ENCODE measurements around the gene DUSP9. TPM values are rescaled to one million over a fixed set of nuclear protein-coding genes. Genes with fewer than 3 reads are reported as not detected.

The DUSP9 gene
- total RNA-seq, 2 experiments from 2014 or later = 0.36 TPM; not detected in 1

DNA sequence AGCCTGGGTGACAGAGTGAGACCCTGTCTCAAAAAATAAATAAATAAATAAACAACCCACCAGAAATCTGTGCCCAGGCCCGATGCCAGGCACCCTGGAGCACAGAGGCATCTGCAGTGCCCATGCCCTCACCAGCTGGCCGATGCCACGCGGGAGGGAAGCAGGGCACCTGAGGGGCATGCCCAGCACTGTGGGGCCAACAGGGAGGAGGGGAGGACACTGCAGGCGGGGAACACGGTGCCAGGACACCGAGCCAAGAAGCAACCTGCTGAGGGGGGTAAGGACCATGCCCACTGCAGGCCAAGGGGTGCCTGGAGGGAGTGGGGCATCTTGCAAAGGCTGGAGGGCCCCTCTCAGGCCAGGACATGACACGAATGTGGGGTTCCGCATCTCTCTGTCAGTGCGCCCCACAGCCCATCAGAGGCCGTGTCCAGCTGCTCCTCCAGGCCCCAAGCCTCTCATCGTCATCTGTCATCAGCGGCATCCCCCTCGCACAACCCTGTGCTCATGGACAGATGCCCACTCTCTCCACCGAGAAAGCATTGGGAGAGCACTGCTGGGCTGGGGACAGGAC is 13.3 kb upstream of the DUSP9 start:
- CTCF ChIA-PET = no interaction called here

DNA sequence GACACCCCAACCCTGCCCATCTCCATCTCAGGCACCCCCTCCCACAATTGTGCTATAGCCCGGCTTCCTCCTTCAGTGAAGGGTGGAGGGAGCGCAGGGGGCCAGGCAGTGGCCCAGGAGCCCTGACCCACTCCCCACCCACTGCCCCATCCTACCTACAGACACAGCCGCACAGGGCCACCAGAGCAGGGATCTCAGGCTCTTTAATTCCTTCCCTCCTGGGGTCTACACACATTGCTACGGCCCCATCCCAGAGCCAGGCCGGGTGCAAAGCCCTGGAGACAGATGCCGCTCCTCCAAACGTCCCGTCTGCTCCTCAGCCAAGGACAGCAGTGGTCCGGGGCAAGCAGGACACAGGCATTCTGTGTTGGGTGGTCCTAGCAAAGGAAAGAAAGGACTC is 12.8 kb upstream of the DUSP9 start:
- CTCF ChIA-PET = no interaction called here
- H3K36me3 Mint-ChIP-seq (ENCODE audit: low read depth) = no peaks in the 10 kb centered on the region
- H3K4me1 Mint-ChIP-seq (ENCODE audit: low read depth) = no peaks in the 10 kb centered on the region
- H3K4me3 Mint-ChIP-seq = no peak overlapping the region
- H3K27ac Mint-ChIP-seq = no peak overlapping the region
- H3K27me3 Mint-ChIP-seq (ENCODE audit: low read depth) = no peaks in the 10 kb centered on the region
- intact Hi-C loops (cut with micrococcal nuclease) = no loop called here
- DNase-seq = no peak
- no peaks in the 10 kb centered on the region for H3K9me3 Mint-ChIP-seq

More for the DNA sequence above, 13.3 kb upstream of the DUSP9 start:
- DNase-seq = no peak
- Mint-ChIP-seq H3K4me1 (ENCODE audit: low read depth) (no peaks in the 10 kb centered on the region), H3K27ac (no peak overlapping the region), H3K27me3 (ENCODE audit: low read depth) (no peaks in the 10 kb centered on the region), H3K4me3 (no peak overlapping the region), H3K9me3 (no peaks in the 10 kb centered on the region), H3K36me3 (ENCODE audit: low read depth) (no peaks in the 10 kb centered on the region)
- intact Hi-C loops (cut with micrococcal nuclease) = no loop called here

- H3K4me3 Mint-ChIP-seq = no peak overlapping the region
- H3K27ac Mint-ChIP-seq = no peak overlapping the region
- no peaks in the 10 kb centered on the region for H3K36me3 Mint-ChIP-seq (ENCODE audit: low read depth)
- H3K27me3 Mint-ChIP-seq (ENCODE audit: low read depth) = no peaks in the 10 kb centered on the region
- intact Hi-C loops (cut with micrococcal nuclease) = no loop called here
- DNase-seq = no peak
- H3K4me1 Mint-ChIP-seq (ENCODE audit: low read depth) = no peaks in the 10 kb centered on the region
- no peaks in the 10 kb centered on the region for H3K9me3 Mint-ChIP-seq
- CTCF ChIA-PET = no interaction called here
Measured at GRCh38 chrX:153634832-153635231, 12.2 kb upstream of the DUSP9 start.

DNA sequence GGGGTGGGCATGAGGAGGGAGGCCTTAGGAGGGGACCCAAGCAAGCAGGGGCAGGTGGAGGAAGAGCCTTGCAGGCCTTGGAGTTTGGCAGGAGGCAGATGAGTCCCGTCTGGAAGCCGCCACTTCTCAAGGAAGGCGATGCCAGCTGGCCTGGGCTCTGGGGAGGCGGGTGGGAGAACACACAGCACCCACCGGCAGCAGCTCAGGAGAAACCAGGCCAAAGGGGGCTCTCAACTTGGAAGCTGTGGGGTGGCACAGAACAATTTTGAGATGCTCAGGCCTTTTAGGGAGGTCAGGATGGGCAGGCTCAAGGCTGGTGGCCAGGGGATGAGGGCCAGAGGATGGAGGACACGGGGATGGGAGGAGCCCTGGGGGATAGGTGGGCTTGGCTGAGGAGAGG is 11.6 kb upstream of the DUSP9 start:
- no peak for DNase-seq
- H3K9me3 Mint-ChIP-seq = no peaks in the 10 kb centered on the region
- no peaks in the 10 kb centered on the region for H3K27me3 Mint-ChIP-seq (ENCODE audit: low read depth)
- no peaks in the 10 kb centered on the region for H3K4me1 Mint-ChIP-seq (ENCODE audit: low read depth)
- intact Hi-C loops (cut with micrococcal nuclease) = no loop called here
- no peak overlapping the region for H3K4me3 Mint-ChIP-seq
- H3K36me3 Mint-ChIP-seq (ENCODE audit: low read depth) = no peaks in the 10 kb centered on the region
- CTCF ChIA-PET = interaction anchor here (0.7 kb wide), 1 partner anchor 21 kb away, joined by 3 read pairs; no protein-coding TSS in a partner anchor
- no peak overlapping the region for H3K27ac Mint-ChIP-seq

GRCh38 chrX:153635788-153636668 is 11.0 kb upstream of the DUSP9 start:
- H3K4me3 Mint-ChIP-seq = no peak overlapping the region
- peaks cover 2% of the 10 kb centered on the region for H3K27me3 Mint-ChIP-seq (ENCODE audit: low read depth)
- CTCF ChIA-PET = interaction anchor here (0.7 to 1.2 kb wide), 5 partner anchors 19 to 97 kb away, joined by 3 to 7 read pairs (median 3); no protein-coding TSS in a partner anchor
- no peak overlapping the region for H3K27ac Mint-ChIP-seq
- intact Hi-C loops (cut with micrococcal nuclease) = no loop called here
- no peaks in the 10 kb centered on the region for H3K9me3 Mint-ChIP-seq
- DNase-seq = peak; percentile 35
- no peaks in the 10 kb centered on the region for H3K4me1 Mint-ChIP-seq (ENCODE audit: low read depth)
- H3K36me3 Mint-ChIP-seq (ENCODE audit: low read depth) = no peaks in the 10 kb centered on the region

- Mint-ChIP-seq H3K4me1 (ENCODE audit: low read depth) (no peaks in the 10 kb centered on the region), H3K27ac (no peak overlapping the region), H3K9me3 (no peaks in the 10 kb centered on the region), H3K36me3 (ENCODE audit: low read depth) (no peaks in the 10 kb centered on the region), H3K4me3 (no peak overlapping the region), H3K27me3 (ENCODE audit: low read depth) (peaks cover 7% of the 10 kb centered on the region)
- DNase-seq = no peak
- intact Hi-C loops (cut with micrococcal nuclease) = no loop called here
- CTCF ChIA-PET = interaction anchor here (1.0 to 1.2 kb wide), 4 partner anchors 20 to 97 kb away, joined by 3 to 7 read pairs (median 4); no protein-coding TSS in a partner anchor
Measured at GRCh38 chrX:153636716-153637115, 10.3 kb upstream of the DUSP9 start.

- no peak overlapping the region for H3K27ac Mint-ChIP-seq
- no peak overlapping the region for H3K4me3 Mint-ChIP-seq
- H3K27me3 Mint-ChIP-seq (ENCODE audit: low read depth) = peaks cover 8% of the 10 kb centered on the region
- H3K4me1 Mint-ChIP-seq (ENCODE audit: low read depth) = no peaks in the 10 kb centered on the region
- CTCF ChIA-PET = interaction anchor here (1.2 kb wide), 1 partner anchor 98 kb away, joined by 7 read pairs; no protein-coding TSS in a partner anchor
- no peaks in the 10 kb centered on the region for H3K9me3 Mint-ChIP-seq
- H3K36me3 Mint-ChIP-seq (ENCODE audit: low read depth) = no peaks in the 10 kb centered on the region
- intact Hi-C loops (cut with micrococcal nuclease) = no loop called here
- no peak for DNase-seq
Measured at GRCh38 chrX:153637121-153638040, 9.6 kb upstream of the DUSP9 start.

- Mint-ChIP-seq H3K36me3 (ENCODE audit: low read depth) (no peaks in the 10 kb centered on the region), H3K27me3 (ENCODE audit: low read depth) (peaks cover 12% of the 10 kb centered on the region), H3K4me3 (no peak overlapping the region), H3K9me3 (no peaks in the 10 kb centered on the region), H3K27ac (no peak overlapping the region), H3K4me1 (ENCODE audit: low read depth) (peaks cover 4% of the 10 kb centered on the region)
- intact Hi-C loops (cut with micrococcal nuclease) = no loop called here
- no peak for DNase-seq
- CTCF ChIA-PET = no interaction called here
Measured at GRCh38 chrX:153638041-153638371, 9.0 kb upstream of the DUSP9 start.

DNA sequence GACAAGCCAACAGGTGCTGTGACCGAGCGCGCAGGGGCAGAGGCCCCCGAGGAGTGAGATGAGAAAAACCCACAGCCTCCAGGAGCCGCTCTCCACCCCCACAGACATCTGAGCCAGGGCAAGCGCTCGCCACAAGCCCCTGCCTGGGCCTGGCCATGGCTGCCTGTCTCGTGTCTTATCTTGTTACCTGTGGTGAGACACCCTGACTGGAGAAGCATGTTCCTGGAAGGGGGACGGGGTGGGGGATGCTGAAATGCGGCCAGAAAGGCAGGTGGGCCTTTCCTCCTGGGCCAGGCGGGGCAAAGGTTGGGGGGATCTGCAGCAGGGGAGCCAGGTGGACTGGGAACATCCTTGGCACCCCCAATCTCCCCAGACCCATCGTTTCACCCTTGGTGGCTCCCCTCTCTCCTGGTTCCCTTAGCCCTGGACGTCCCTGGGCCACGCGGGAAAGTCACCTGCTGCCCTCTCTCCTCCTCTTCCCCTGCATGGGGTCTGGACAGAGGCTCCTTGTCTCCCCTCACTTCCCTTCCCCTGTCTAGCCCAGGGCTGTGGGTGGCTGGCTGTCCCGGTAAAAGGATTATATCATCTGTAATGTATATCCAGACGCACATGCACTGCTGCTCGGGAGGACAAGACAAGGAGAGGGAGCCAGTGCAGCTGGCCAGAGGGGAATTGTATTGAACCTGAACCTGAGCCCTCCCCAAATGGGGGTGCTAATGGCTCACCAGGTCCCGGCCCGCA is 8.4 kb upstream of the DUSP9 start:
- Mint-ChIP-seq H3K4me3 (no peak overlapping the region), H3K9me3 (no peaks in the 10 kb centered on the region), H3K36me3 (ENCODE audit: low read depth) (no peaks in the 10 kb centered on the region), H3K27ac (no peak overlapping the region), H3K4me1 (ENCODE audit: low read depth) (peaks cover 9% of the 10 kb centered on the region), H3K27me3 (ENCODE audit: low read depth) (peaks cover 13% of the 10 kb centered on the region)
- intact Hi-C loops (cut with micrococcal nuclease) = no loop called here
- DNase-seq = no peak
- CTCF ChIA-PET = no interaction called here

- Mint-ChIP-seq H3K36me3 (ENCODE audit: low read depth) (no peaks in the 10 kb centered on the region), H3K27me3 (ENCODE audit: low read depth) (peaks cover 14% of the 10 kb centered on the region), H3K27ac (no peak overlapping the region)
Measured at GRCh38 chrX:153639177-153640044, 7.6 kb upstream of the DUSP9 start.

GRCh38 chrX:153640045-153640686 is 6.8 kb upstream of the DUSP9 start:
- DNase-seq = no peak
- Mint-ChIP-seq H3K27ac (no peak overlapping the region), H3K27me3 (ENCODE audit: low read depth) (peaks cover 21% of the 10 kb centered on the region), H3K4me1 (ENCODE audit: low read depth) (peaks cover 9% of the 10 kb centered on the region), H3K4me3 (no peak overlapping the region), H3K36me3 (ENCODE audit: low read depth) (no peaks in the 10 kb centered on the region), H3K9me3 (no peaks in the 10 kb centered on the region)
- intact Hi-C loops (cut with micrococcal nuclease) = no loop called here
- CTCF ChIA-PET = interaction anchor here (0.7 kb wide), 1 partner anchor 31 kb away, joined by 3 read pairs; no protein-coding TSS in a partner anchor

More at GRCh38 chrX:153639177-153640044, 7.6 kb upstream of the DUSP9 start:
- Mint-ChIP-seq H3K4me1 (ENCODE audit: low read depth) (peaks cover 9% of the 10 kb centered on the region), H3K4me3 (no peak overlapping the region), H3K9me3 (no peaks in the 10 kb centered on the region)
- intact Hi-C loops (cut with micrococcal nuclease) = no loop called here
- CTCF ChIA-PET = no interaction called here
- no peak for DNase-seq
